ENCODE data around the gene C11orf68.
"Not testable (repeated sequence)": the region's sequence is repeated elsewhere in the genome, so short reads cannot be mapped to it uniquely, and the experiment has no call there.

Gene C11orf68

GRCh38 chr11:65897020-65897471 lies 21.8 kb downstream of the C11orf68 start:
- peaks cover 15% of the 10 kb centered on the region for H3K4me1 ChIP-seq (ENCODE audit: control insufficient read depth, insufficient read depth, low read length)
- no peaks in the 10 kb centered on the region for H3K9me3 ChIP-seq (ENCODE audit: control insufficient read depth, insufficient read depth, low read depth, low read length)
- no peak overlapping the region for H3K4me3 ChIP-seq (ENCODE audit: low read depth, low read length)
- no peak overlapping the region for H3K27ac ChIP-seq (ENCODE audit: low read depth, low read length)
- H3K9ac ChIP-seq (ENCODE audit: low read length): no peak overlapping the region
- peaks cover 33% of the 10 kb centered on the region for H3K27me3 ChIP-seq (ENCODE audit: control insufficient read depth, insufficient read depth, low read length)
- peaks cover 18% of the 10 kb centered on the region for H3K36me3 ChIP-seq (ENCODE audit: control insufficient read depth, insufficient read depth, low read length)

GRCh38 chr11:65896034-65896999 lies 22.5 kb downstream of the C11orf68 start:
- Histone ChIP-seq H3K4me1 (ENCODE audit: control insufficient read depth, insufficient read depth, low read length) (peaks cover 19% of the 10 kb centered on the region), H3K4me3 (ENCODE audit: low read depth, low read length) (no peak overlapping the region), H3K9ac (ENCODE audit: low read length) (no peak overlapping the region), H3K27ac (ENCODE audit: low read depth, low read length) (no peak overlapping the region), H3K9me3 (ENCODE audit: control insufficient read depth, insufficient read depth, low read depth, low read length) (no peaks in the 10 kb centered on the region), H3K36me3 (ENCODE audit: control insufficient read depth, insufficient read depth, low read length) (peaks cover 18% of the 10 kb centered on the region), H3K27me3 (ENCODE audit: control insufficient read depth, insufficient read depth, low read length) (peaks cover 26% of the 10 kb centered on the region)

DNA sequence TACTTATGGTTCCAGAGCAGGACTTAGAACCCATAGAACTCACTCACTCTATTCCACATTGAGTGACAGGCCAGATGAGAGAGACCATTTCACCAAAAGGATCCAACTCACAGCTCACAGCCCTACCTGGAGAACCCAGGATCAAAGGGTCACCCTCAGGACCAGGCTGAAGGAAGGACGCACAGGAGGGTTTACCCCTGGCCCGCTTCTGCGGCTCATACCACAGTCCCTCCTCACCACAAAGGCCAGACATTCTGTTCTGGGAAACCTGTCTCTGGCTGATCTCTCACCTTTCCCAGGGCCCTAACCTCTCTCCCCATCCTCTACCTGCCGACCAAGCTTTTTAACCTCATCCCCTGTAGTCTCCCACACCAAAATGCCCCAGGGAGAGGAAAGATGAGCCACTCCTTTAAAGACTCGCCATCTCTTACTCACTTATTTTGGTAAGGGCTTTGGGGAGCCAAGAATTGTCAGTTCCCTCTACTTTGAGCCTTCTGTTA lies 23.3 kb downstream of the C11orf68 start:
- H3K27ac ChIP-seq (ENCODE audit: low read depth, low read length): no peak overlapping the region
- peaks cover 18% of the 10 kb centered on the region for H3K27me3 ChIP-seq (ENCODE audit: control insufficient read depth, insufficient read depth, low read length)
- peaks cover 19% of the 10 kb centered on the region for H3K4me1 ChIP-seq (ENCODE audit: control insufficient read depth, insufficient read depth, low read length)
- H3K4me3 ChIP-seq (ENCODE audit: low read depth, low read length): no peak overlapping the region
- H3K9me3 ChIP-seq (ENCODE audit: control insufficient read depth, insufficient read depth, low read depth, low read length): no peaks in the 10 kb centered on the region
- no peak overlapping the region for H3K9ac ChIP-seq (ENCODE audit: low read length)
- H3K36me3 ChIP-seq (ENCODE audit: control insufficient read depth, insufficient read depth, low read length): peaks cover 18% of the 10 kb centered on the region

DNA sequence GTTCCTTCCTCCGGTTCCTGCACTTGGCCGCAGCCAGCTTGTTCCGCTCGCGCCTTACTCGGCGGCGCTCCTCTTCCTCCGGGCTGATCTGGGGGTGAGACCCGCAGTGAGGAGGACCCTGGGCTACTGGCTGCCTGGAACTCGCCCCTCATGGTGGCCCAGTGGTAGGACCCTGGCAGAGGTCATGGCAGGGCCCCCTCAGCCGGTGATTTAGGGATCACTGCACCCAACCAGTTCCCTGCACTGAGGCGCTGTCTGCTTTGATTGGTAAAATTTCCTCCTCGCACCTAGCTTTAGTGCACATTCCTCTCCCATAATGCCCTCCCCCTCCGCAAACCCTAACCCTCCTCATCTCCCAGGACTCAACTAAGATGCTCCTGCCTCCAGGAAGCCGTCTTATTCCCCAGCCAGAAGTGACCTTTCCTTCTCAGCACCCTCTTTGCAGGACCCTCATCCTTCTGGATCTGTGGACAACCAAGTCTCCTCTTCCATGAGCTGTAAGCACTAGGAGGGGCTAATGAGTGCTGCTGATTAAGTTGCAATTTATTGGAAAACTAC lies 24.7 kb downstream of the C11orf68 start:
- H3K27ac ChIP-seq (ENCODE audit: low read depth, low read length): no peak overlapping the region

DNA sequence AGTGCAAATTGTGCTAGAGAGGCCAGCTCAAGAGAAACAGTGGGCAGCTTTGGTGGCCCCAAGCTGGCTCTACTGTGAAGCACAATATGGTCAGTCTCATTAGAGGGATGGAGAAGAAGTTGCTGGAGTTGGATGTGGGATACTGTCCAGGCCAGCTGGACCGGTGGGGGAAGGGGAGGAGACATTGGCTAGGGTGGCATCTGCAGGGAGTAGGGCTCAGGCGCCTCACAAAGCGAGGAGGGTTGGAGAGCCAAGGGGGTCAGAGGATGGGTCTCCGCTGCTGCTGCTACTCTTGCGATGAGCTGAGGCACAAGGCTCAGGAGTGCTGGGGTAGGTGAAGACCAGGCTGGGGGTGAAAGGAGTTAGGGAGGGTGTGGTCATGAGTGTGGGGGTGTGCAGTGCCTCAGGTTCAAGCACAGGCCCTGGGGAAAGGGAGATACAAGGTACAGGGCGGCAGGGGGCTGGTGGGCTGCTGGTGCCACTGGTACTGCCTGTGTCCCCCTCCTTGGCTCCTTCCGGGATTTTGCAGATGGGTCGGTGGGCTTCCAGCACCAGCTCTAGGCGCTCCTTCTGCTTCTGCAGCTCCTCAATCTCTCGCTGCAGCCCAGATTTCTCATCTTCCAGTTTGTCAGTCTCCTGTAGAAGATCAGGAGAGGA lies 26.1 kb downstream of the C11orf68 start:
- Histone ChIP-seq H3K9ac (ENCODE audit: low read length) (no peak overlapping the region), H3K9me3 (ENCODE audit: control insufficient read depth, insufficient read depth, low read depth, low read length) (no peaks in the 10 kb centered on the region), H3K4me1 (ENCODE audit: control insufficient read depth, insufficient read depth, low read length) (peaks cover 27% of the 10 kb centered on the region), H3K27ac (ENCODE audit: low read depth, low read length) (no peak overlapping the region), H3K36me3 (ENCODE audit: control insufficient read depth, insufficient read depth, low read length) (peaks cover 18% of the 10 kb centered on the region), H3K4me3 (ENCODE audit: low read depth, low read length) (no peak overlapping the region), H3K27me3 (ENCODE audit: control insufficient read depth, insufficient read depth, low read length) (peaks cover 14% of the 10 kb centered on the region)

More for the DNA sequence above, 24.7 kb downstream of the C11orf68 start:
- peaks cover 28% of the 10 kb centered on the region for H3K4me1 ChIP-seq (ENCODE audit: control insufficient read depth, insufficient read depth, low read length)
- H3K27me3 ChIP-seq (ENCODE audit: control insufficient read depth, insufficient read depth, low read length): peaks cover 21% of the 10 kb centered on the region
- no peak overlapping the region for H3K4me3 ChIP-seq (ENCODE audit: low read depth, low read length)
- H3K36me3 ChIP-seq (ENCODE audit: control insufficient read depth, insufficient read depth, low read length): peaks cover 18% of the 10 kb centered on the region
- no peaks in the 10 kb centered on the region for H3K9me3 ChIP-seq (ENCODE audit: control insufficient read depth, insufficient read depth, low read depth, low read length)
- H3K9ac ChIP-seq (ENCODE audit: low read length): no peak overlapping the region

DNA sequence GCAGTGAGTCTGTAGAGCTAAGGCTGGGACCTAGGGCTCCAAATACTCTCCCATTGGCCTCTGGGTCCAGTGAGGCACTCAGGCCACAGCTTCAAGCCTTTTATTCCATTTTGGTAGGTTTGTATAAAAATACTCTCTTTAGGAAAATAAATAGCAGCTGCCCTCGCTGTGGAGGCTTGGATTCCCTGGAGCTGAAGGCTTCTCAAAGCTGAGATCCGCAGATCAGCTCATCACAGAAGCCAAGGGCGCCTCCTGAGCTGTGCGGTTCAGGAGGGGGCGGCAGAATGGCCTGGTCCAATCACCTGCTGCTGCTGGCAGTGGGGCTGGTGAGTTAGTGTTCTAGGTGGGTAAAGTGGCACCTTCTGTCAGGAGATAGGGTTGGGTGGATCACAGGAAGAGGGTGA lies 26.7 kb downstream of the C11orf68 start:
- H3K27ac ChIP-seq (ENCODE audit: low read depth, low read length); H3K9me3 ChIP-seq (ENCODE audit: control insufficient read depth, insufficient read depth, low read depth, low read length): not testable (repeated sequence)
- H3K27me3 ChIP-seq (ENCODE audit: control insufficient read depth, insufficient read depth, low read length): peaks cover 14% of the 10 kb centered on the region
- H3K4me1 ChIP-seq (ENCODE audit: control insufficient read depth, insufficient read depth, low read length): peaks cover 32% of the 10 kb centered on the region
- peaks cover 19% of the 10 kb centered on the region for H3K36me3 ChIP-seq (ENCODE audit: control insufficient read depth, insufficient read depth, low read length)
- peak overlapping the region; percentile 94 for H3K4me3 ChIP-seq (ENCODE audit: low read depth, low read length)
- peak overlapping the region; percentile 86 for H3K9ac ChIP-seq (ENCODE audit: low read length)

DNA sequence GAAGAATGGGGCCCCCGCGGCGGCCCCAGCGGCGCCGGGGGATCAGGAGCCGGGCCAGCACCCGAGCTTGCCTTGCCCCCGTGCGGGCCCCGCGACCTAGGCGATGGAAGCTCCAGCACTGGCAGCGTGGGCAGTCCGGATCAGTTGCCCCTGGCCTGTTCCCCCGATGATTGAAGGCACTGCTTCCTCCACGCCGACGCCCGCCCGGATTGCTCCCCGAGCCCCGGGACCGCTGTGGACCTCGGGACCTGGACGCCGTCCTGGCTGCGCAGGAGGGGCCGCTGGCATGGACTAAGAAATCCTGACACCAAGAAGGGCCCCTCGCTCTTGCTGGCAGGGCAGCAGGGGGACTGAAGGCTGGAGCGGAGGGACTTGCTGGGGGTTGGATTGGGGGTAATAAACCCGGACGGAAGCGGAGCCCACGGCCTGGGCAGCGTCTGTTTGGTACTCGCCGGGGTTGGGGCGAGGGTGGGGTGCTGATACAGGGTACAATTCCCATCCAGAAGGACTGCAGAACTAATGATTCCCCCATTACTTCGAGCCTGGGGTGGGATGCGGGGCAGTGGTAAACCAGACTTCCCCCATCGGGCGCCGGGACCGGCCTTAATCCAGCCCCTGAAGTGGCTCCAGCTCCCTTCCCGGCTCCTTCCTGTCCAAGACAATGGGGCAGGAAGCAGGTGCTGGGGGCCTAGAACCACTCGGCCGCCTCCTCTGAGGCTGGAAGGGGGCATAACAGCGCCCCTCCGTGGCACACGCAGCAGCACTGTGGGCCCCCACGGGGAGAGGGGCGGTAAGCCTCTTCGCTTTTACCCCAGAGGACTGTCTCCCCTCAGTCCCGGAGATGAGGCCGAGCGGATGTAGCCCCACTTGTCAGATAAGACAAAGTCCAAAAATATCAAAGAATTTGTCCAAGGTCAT lies 27.4 kb downstream of the C11orf68 start:
- peaks cover 19% of the 10 kb centered on the region for H3K36me3 ChIP-seq (ENCODE audit: control insufficient read depth, insufficient read depth, low read length)
- peak overlapping the region; percentile 94 for H3K4me3 ChIP-seq (ENCODE audit: low read depth, low read length)
- H3K4me1 ChIP-seq (ENCODE audit: control insufficient read depth, insufficient read depth, low read length): peaks cover 32% of the 10 kb centered on the region
- H3K27me3 ChIP-seq (ENCODE audit: control insufficient read depth, insufficient read depth, low read length): peaks cover 14% of the 10 kb centered on the region
- H3K9ac ChIP-seq (ENCODE audit: low read length): peak overlapping the region; percentile 86
- peak overlapping the region; percentile 73; the same call in 1 of the 2 replicates for H3K27ac ChIP-seq (ENCODE audit: low read depth, low read length)
- H3K9me3 ChIP-seq (ENCODE audit: control insufficient read depth, insufficient read depth, low read depth, low read length): no peaks in the 10 kb centered on the region

GRCh38 chr11:65890324-65891218 lies 28.3 kb downstream of the C11orf68 start, which contains the start of gene CCDC85B:
TSS of gene CCDC85B (plus strand) at chr11:65890673. CDS start at chr11:65890784, 111 bp downstream.
- no peaks in the 10 kb centered on the region for H3K9me3 ChIP-seq (ENCODE audit: control insufficient read depth, insufficient read depth, low read depth, low read length)
- H3K27ac ChIP-seq (ENCODE audit: low read depth, low read length): peak within 1 kb of the TSS; percentile 73; the same call in 1 of the 2 replicates
- peak within 1 kb of the TSS; percentile 86 for H3K9ac ChIP-seq (ENCODE audit: low read length)
- H3K4me1 ChIP-seq (ENCODE audit: control insufficient read depth, insufficient read depth, low read length): peaks cover 32% of the 10 kb centered on the region
- peaks cover 19% of the 10 kb centered on the region for H3K36me3 ChIP-seq (ENCODE audit: control insufficient read depth, insufficient read depth, low read length)
- H3K4me3 ChIP-seq (ENCODE audit: low read depth, low read length): peak within 1 kb of the TSS; percentile 94
- H3K27me3 ChIP-seq (ENCODE audit: control insufficient read depth, insufficient read depth, low read length): peaks cover 14% of the 10 kb centered on the region

GRCh38 chr11:65888163-65888814 lies 30.6 kb downstream of the C11orf68 start, which contains the start of gene FIBP:
TSS of gene FIBP (minus strand) at chr11:65888471. CDS start at chr11:65888418, 53 bp downstream.
- Histone ChIP-seq H3K4me1 (ENCODE audit: control insufficient read depth, insufficient read depth, low read length) (peaks cover 22% of the 10 kb centered on the region), H3K27ac (ENCODE audit: low read depth, low read length) (peak within 1 kb of the TSS; percentile 26; the same call in 1 of the 2 replicates), H3K36me3 (ENCODE audit: control insufficient read depth, insufficient read depth, low read length) (peaks cover 36% of the 10 kb centered on the region), H3K9me3 (ENCODE audit: control insufficient read depth, insufficient read depth, low read depth, low read length) (no peaks in the 10 kb centered on the region), H3K27me3 (ENCODE audit: control insufficient read depth, insufficient read depth, low read length) (peaks cover 14% of the 10 kb centered on the region), H3K9ac (ENCODE audit: low read length) (peak within 1 kb of the TSS; percentile 63), H3K4me3 (ENCODE audit: low read depth, low read length) (peak within 1 kb of the TSS; percentile 94)
